ENCODE data around the gene ZBTB42. TPM values are rescaled to one million over a fixed set of nuclear protein-coding genes. Genes with fewer than 3 reads are reported as not detected.

ZBTB42 gene
- total RNA-seq, 2 experiments from 2014 or later: 1.3 TPM

GRCh38 chr14:104798300-104799243 is 2.3 kb upstream of the ZBTB42 start:
- ChIA-PET POLR2A (interaction anchor here (1.1 kb wide), 1 partner anchor 18 kb away, joined by 3 read pairs; no protein-coding TSS in a partner anchor), CTCF (no interaction called here)
- Mint-ChIP-seq H3K27me3 (no peaks in the 10 kb centered on the region), H3K36me3 (ENCODE audit: low read depth) (no peaks in the 10 kb centered on the region), H3K4me1 (ENCODE audit: low read depth) (peaks cover 24% of the 10 kb centered on the region), H3K27ac (no peak overlapping the region), H3K4me3 (no peak overlapping the region), H3K9me3 (no peaks in the 10 kb centered on the region)
- no peak for ATAC-seq
- TF ChIP-seq CTCF (IDR thresholded peaks at IDR 0.05): no peak
- intact Hi-C loops (cut with micrococcal nuclease): no loop called here
- DNase-seq: no peak

GRCh38 chr14:104799244-104800014 is 1.5 kb upstream of the ZBTB42 start:
- H3K27ac Mint-ChIP-seq: peak overlapping the region; percentile 43
- peak overlapping the region; percentile 47 for H3K4me3 Mint-ChIP-seq
- no peaks in the 10 kb centered on the region for H3K27me3 Mint-ChIP-seq
- CTCF ChIA-PET: interaction anchor here (2.6 kb wide), 1 partner anchor 26 kb away, joined by 8 read pairs; no protein-coding TSS in a partner anchor
- POLR2A ChIA-PET: interaction anchor here (1.1 kb wide), 1 partner anchor 18 kb away, joined by 3 read pairs; no protein-coding TSS in a partner anchor
- H3K36me3 Mint-ChIP-seq (ENCODE audit: low read depth): no peaks in the 10 kb centered on the region
- peaks cover 18% of the 10 kb centered on the region for H3K4me1 Mint-ChIP-seq (ENCODE audit: low read depth)
- no peaks in the 10 kb centered on the region for H3K9me3 Mint-ChIP-seq
- peak; percentile 32 for DNase-seq
- ATAC-seq: no peak
- intact Hi-C loops (cut with micrococcal nuclease): no loop called here
- TF ChIP-seq CTCF (IDR thresholded peaks at IDR 0.05): no peak

- TF ChIP-seq CTCF (IDR thresholded peaks at IDR 0.05): peak; percentile 54
- intact Hi-C loops (cut with micrococcal nuclease): no loop called here
These were observed 708 bp upstream of the ZBTB42 start for GRCh38 chr14:104800015-104800770.

GRCh38 chr14:104801520-104802393 is 856 bp downstream of the ZBTB42 start:
- ATAC-seq: no peak
- Mint-ChIP-seq H3K9me3 (no peaks in the 10 kb centered on the region), H3K27ac (peak overlapping the region; percentile 49), H3K36me3 (ENCODE audit: low read depth) (no peaks in the 10 kb centered on the region), H3K4me1 (ENCODE audit: low read depth) (peaks cover 11% of the 10 kb centered on the region), H3K27me3 (no peaks in the 10 kb centered on the region), H3K4me3 (peak overlapping the region; percentile 76)
- POLR2A ChIA-PET: interaction anchor here (1.0 to 1.2 kb wide), 2 partner anchors 13 to 24 kb away, joined by 3 to 4 read pairs; no protein-coding TSS in a partner anchor
- intact Hi-C loops (cut with micrococcal nuclease): no loop called here
- TF ChIP-seq CTCF (IDR thresholded peaks at IDR 0.05): no peak
- no peak for DNase-seq
- CTCF ChIA-PET: interaction anchor here (0.9 to 2.6 kb wide), 4 partner anchors 24 to 79 kb away, joined by 3 to 8 read pairs (median 4); partner anchors contain the start of gene SIVA1

More at GRCh38 chr14:104800015-104800770, 708 bp upstream of the ZBTB42 start:
- H3K27me3 Mint-ChIP-seq: no peaks in the 10 kb centered on the region
- ChIA-PET POLR2A (interaction anchor here (0.8 to 1.3 kb wide), 4 partner anchors 9 to 46 kb away, joined by 3 to 4 read pairs (median 4); no protein-coding TSS in a partner anchor), CTCF (interaction anchor here (1.1 to 2.6 kb wide), 2 partner anchors 12 to 26 kb away, joined by 3 to 8 read pairs; no protein-coding TSS in a partner anchor)
- H3K4me1 Mint-ChIP-seq (ENCODE audit: low read depth): peaks cover 18% of the 10 kb centered on the region
- DNase-seq (peak; percentile 82), ATAC-seq (peak; percentile 79)
- peak overlapping the region; percentile 47 for H3K4me3 Mint-ChIP-seq
- peak overlapping the region; percentile 43 for H3K27ac Mint-ChIP-seq
- no peaks in the 10 kb centered on the region for H3K9me3 Mint-ChIP-seq
- H3K36me3 Mint-ChIP-seq (ENCODE audit: low read depth): no peaks in the 10 kb centered on the region

Data from activated CD8-positive, alpha-beta T cell treated with anti-CD3 and anti-CD28 coated beads for 36 hours (primary cell).